Fibroblast of the aortic adventitia (primary cell): Measurements from ENCODE around the gene MBNL2. TPM values are rescaled to one million over a fixed set of nuclear protein-coding genes. Genes with fewer than 3 reads are reported as not detected.
A peak's percentile ranks its signal among the peaks of the same experiment; 100 is the strongest.

ENCODE experiments used
- DNase-seq: peaks from one replicate; pipeline ENCODE4 v3.0.0-alpha.2; 2010; ENCODE audit warnings: low read depth
- H3K4me3 ChIP-seq: 2 replicates; pipeline ENCODE4 v1.5.1; 2011; ENCODE audit warnings: low read depth, mild to moderate bottlenecking, control low read depth, low read length, moderate library complexity
- total RNA-seq: library from RNA; depleted of rRNA; stranded (reverse); fragments of >200 nt; gene quantifications from 2 replicates; pipeline ENCODE4 v1.2.3, GENCODE V29; 2012; ENCODE audit warnings: low replicate concordance
- TF ChIP-seq, protein P1 (sequence below): IDR thresholded peaks from 2 replicates; pipeline ENCODE4 v1.5.1; 2011; ENCODE audit warnings: mild to moderate bottlenecking, low read length, control low read depth, inconsistent platforms; ENCODE audit not compliant: insufficient read depth

Gene MBNL2
- total RNA-seq, 1 donor, result 120 TPM

GRCh38 chr13:97298816-97299215, 76.7 kb downstream of the MBNL2 start:
- no peak overlapping the region for H3K4me3 ChIP-seq
- DNase-seq, result peak; percentile 65
- TF ChIP-seq, protein P1, sequence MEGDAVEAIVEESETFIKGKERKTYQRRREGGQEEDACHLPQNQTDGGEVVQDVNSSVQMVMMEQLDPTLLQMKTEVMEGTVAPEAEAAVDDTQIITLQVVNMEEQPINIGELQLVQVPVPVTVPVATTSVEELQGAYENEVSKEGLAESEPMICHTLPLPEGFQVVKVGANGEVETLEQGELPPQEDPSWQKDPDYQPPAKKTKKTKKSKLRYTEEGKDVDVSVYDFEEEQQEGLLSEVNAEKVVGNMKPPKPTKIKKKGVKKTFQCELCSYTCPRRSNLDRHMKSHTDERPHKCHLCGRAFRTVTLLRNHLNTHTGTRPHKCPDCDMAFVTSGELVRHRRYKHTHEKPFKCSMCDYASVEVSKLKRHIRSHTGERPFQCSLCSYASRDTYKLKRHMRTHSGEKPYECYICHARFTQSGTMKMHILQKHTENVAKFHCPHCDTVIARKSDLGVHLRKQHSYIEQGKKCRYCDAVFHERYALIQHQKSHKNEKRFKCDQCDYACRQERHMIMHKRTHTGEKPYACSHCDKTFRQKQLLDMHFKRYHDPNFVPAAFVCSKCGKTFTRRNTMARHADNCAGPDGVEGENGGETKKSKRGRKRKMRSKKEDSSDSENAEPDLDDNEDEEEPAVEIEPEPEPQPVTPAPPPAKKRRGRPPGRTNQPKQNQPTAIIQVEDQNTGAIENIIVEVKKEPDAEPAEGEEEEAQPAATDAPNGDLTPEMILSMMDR, result no peak

DNA sequence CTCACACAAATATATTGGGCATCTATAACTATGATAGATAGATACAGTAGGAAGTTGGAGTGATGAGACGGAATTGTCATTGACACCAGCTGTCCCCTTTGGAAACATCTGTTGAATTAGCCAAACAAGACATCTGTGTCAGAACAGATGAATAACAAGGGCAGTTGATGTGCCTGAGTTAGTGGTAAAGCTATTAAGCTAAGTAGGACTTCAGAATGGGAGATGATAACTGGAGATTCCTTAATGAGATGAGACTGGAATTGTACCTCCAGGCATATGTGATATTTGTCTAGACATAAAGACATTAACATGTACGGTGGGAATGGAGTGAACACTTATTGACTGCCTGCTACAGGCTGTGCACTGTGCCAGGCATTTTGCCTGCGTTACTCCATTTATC, 78.7 kb downstream of the MBNL2 start:
- no peak overlapping the region for H3K4me3 ChIP-seq
- TF ChIP-seq, protein P1, result no peak
- DNase-seq, result no peak

GRCh38 chr13:97301382-97302095, 79.4 kb downstream of the MBNL2 start:
- no peak for DNase-seq
- H3K4me3 ChIP-seq, result no peak overlapping the region
- TF ChIP-seq, protein P1, result no peak

GRCh38 chr13:97302611-97303010, 80.5 kb downstream of the MBNL2 start:
- TF ChIP-seq, protein P1, result no peak
- no peak overlapping the region for H3K4me3 ChIP-seq
- no peak for DNase-seq

DNA sequence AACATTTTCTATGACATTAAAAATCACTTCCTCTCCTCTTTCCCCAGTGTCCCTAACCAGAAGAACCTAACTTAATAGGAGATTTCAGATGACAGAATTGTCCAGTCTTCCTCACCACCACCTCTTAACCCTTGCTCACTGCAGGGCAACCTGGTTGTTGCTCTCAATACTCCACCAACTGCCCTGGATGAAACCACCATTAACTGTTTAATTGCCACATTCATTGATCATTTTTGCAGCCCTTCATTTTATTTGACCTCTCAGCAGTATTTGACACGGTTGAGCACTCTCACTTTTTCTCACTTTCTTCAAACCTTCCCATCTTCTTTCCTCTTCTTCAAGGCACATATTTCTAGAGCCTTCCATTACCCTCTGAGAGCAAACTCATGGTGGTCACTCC, 84.0 kb downstream of the MBNL2 start:
- no peak for DNase-seq
- TF ChIP-seq, protein P1, result no peak
- H3K4me3 ChIP-seq, result no peak overlapping the region

GRCh38 chr13:97306645-97307044, 84.5 kb downstream of the MBNL2 start:
- TF ChIP-seq, protein P1, result no peak
- peak; percentile 43 for DNase-seq
- no peak overlapping the region for H3K4me3 ChIP-seq
